ENCODE results near the gene MAD1L1. TPM values are rescaled to one million over a fixed set of nuclear protein-coding genes. Genes with fewer than 3 reads are reported as not detected.

MAD1L1 gene
- total RNA-seq, 1 donor from 2014 or later: 57.4 TPM

DNA sequence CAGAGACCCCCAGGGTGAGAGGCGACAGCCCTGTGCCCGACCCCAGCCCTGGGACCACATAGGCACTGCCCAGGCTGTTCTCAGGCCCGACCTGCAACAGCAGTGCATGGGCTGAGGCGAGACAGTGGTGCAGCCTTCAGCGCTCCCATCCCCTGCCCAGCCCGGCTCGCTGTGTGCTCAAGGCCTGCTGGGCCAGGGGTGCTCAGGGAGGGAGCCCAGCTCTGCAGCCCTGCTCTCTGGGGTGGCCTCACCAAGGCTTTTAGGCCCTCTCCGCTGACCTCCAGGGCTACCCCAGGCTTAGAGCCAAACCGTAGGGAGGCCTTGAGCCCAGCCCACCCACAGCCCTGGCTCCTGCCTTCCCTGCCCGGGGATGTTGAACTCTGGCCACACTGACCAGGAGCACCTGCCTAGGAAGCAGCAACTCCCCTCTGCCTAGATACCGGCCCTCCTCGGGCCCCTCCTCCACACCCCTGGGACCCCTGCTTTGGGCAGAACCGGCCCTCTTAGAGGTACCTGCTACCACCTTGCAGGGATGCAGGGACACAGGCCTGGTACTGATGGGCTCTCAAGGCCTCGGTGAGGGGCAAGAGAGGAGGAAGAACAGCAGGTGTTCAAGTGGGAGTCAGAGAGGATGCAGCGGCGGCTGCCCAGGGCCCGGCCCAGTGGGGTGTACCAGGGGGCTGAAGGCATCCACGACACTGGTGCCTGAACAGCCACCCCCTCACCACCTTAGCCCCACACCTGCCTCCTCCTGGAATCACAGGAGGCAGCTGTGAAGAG, 331.1 kb downstream of the MAD1L1 start:
- Histone ChIP-seq H3K36me3 (ENCODE audit: control insufficient read depth, insufficient read depth, low read length) (peaks cover 2% of the 10 kb centered on the region), H3K4me3 (ENCODE audit: low read depth, low read length) (no peak overlapping the region), H3K27me3 (ENCODE audit: control insufficient read depth, insufficient read depth, low read length) (no peaks in the 10 kb centered on the region)
- FAIRE-seq: no peak
- no peak for DNase-seq (ENCODE audit: low read depth)
- TF ChIP-seq, protein P1, sequence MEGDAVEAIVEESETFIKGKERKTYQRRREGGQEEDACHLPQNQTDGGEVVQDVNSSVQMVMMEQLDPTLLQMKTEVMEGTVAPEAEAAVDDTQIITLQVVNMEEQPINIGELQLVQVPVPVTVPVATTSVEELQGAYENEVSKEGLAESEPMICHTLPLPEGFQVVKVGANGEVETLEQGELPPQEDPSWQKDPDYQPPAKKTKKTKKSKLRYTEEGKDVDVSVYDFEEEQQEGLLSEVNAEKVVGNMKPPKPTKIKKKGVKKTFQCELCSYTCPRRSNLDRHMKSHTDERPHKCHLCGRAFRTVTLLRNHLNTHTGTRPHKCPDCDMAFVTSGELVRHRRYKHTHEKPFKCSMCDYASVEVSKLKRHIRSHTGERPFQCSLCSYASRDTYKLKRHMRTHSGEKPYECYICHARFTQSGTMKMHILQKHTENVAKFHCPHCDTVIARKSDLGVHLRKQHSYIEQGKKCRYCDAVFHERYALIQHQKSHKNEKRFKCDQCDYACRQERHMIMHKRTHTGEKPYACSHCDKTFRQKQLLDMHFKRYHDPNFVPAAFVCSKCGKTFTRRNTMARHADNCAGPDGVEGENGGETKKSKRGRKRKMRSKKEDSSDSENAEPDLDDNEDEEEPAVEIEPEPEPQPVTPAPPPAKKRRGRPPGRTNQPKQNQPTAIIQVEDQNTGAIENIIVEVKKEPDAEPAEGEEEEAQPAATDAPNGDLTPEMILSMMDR (IDR thresholded peaks at IDR 0.05; ENCODE audit: insufficient read depth, low read length, severe bottlenecking): no peak

- TF ChIP-seq, protein P1 (IDR thresholded peaks at IDR 0.05; ENCODE audit: insufficient read depth, low read length, severe bottlenecking): no peak
- no peak for DNase-seq (ENCODE audit: low read depth)
- H3K27me3 ChIP-seq (ENCODE audit: control insufficient read depth, insufficient read depth, low read length): no peaks in the 10 kb centered on the region
- peaks cover 2% of the 10 kb centered on the region for H3K36me3 ChIP-seq (ENCODE audit: control insufficient read depth, insufficient read depth, low read length)
- H3K4me3 ChIP-seq (ENCODE audit: low read depth, low read length): no peak overlapping the region
- no peak for FAIRE-seq
These were observed 331.9 kb downstream of the MAD1L1 start for GRCh38 chr7:1900847-1901246.

GRCh38 chr7:1899951-1900762, 332.6 kb downstream of the MAD1L1 start:
- peaks cover 2% of the 10 kb centered on the region for H3K36me3 ChIP-seq (ENCODE audit: control insufficient read depth, insufficient read depth, low read length)
- no peak for DNase-seq (ENCODE audit: low read depth)
- FAIRE-seq: no peak
- H3K27me3 ChIP-seq (ENCODE audit: control insufficient read depth, insufficient read depth, low read length): no peaks in the 10 kb centered on the region
- H3K4me3 ChIP-seq (ENCODE audit: low read depth, low read length): no peak overlapping the region
- TF ChIP-seq, protein P1 (IDR thresholded peaks at IDR 0.05; ENCODE audit: insufficient read depth, low read length, severe bottlenecking): no peak

GRCh38 chr7:1899196-1899595, 333.5 kb downstream of the MAD1L1 start:
- TF ChIP-seq, protein P1 (IDR thresholded peaks at IDR 0.05; ENCODE audit: insufficient read depth, low read length, severe bottlenecking): no peak
- Histone ChIP-seq H3K27me3 (ENCODE audit: control insufficient read depth, insufficient read depth, low read length) (no peaks in the 10 kb centered on the region), H3K36me3 (ENCODE audit: control insufficient read depth, insufficient read depth, low read length) (peaks cover 2% of the 10 kb centered on the region), H3K4me3 (ENCODE audit: low read depth, low read length) (no peak overlapping the region)
- no peak for DNase-seq (ENCODE audit: low read depth)
- FAIRE-seq: no peak

GRCh38 chr7:1898628-1899185, 334.0 kb downstream of the MAD1L1 start:
- Histone ChIP-seq H3K36me3 (ENCODE audit: control insufficient read depth, insufficient read depth, low read length) (peaks cover 2% of the 10 kb centered on the region), H3K4me3 (ENCODE audit: low read depth, low read length) (no peak overlapping the region), H3K27me3 (ENCODE audit: control insufficient read depth, insufficient read depth, low read length) (no peaks in the 10 kb centered on the region)
- no peak for DNase-seq (ENCODE audit: low read depth)
- TF ChIP-seq, protein P1 (IDR thresholded peaks at IDR 0.05; ENCODE audit: insufficient read depth, low read length, severe bottlenecking): no peak
- no peak for FAIRE-seq

Measured in bronchial epithelial cell (primary cell).